HCT116 (cell line): ENCODE measurements around the gene PRELP. TPM values are rescaled to one million over a fixed set of nuclear protein-coding genes. Genes with fewer than 3 reads are reported as not detected.

Experiments
- ATAC-seq: fragments of 200-7000 bp; cut with Tn5 transposase; 2 replicates; pipeline ENCODE4 v1.9.1; 2020; ENCODE audit warnings: mild to moderate bottlenecking, moderate library complexity
- BruUV-seq: library from RNA; stranded (reverse); fragments of 400-500 nt; replicated peaks from 2 replicates; lab custom pipeline; 2021; lab: Mats Ljungman, UMichigan
- CTCF ChIA-PET: fragments of 300-600 bp; sonication (Branson Sonifier 250); formaldehyde crosslinking; loops from one replicate; lab custom pipeline; 2021; ENCODE audit warnings: antibody characterized with exemption; lab: Charles Lee
- POLR2A ChIA-PET: fragments of 300-600, 350-600 bp; sonication (Branson Sonifier 250); formaldehyde crosslinking; loops from one replicate; lab custom pipeline; 2021; ENCODE audit warnings: antibody characterized with exemption; lab: Charles Lee
- RAD21 ChIA-PET, 2 experiments: fragments of 300-600 bp; sonication (Branson Sonifier 250); formaldehyde crosslinking; loops; one replicate each; lab custom pipeline; 2023; ENCODE audit warnings: low total read pairs in 2 of 2; ENCODE audit not compliant: uncharacterized antibody in 2 of 2, unreplicated experiment in 2 of 2, low non-redundant PET in 1 of 2; lab: Charles Lee
- DNase-seq: peaks from one replicate; pipeline ENCODE4 v3.0.0-alpha.2; 2010; ENCODE audit warnings: low read depth, low spot score
- H2AFZ ChIP-seq: fragments of 200-600 bp; shearing (Covaris generic), sonication (generic); 2 replicates; pipeline ENCODE4 v1.6.1; 2017; ENCODE audit warnings: low read depth, mixed run types, mixed read lengths, antibody characterized with exemption, low read length; ENCODE audit not compliant: poor library complexity, severe bottlenecking
- H3K27ac ChIP-seq: 2 replicates; pipeline ENCODE4 v1.5.1; 2012; ENCODE audit warnings: low read depth, low read length
- H3K27me3 ChIP-seq: fragments of 200-600 bp; sonication (generic); 2 replicates; pipeline ENCODE4 v1.6.1; 2016; ENCODE audit warnings: mixed run types, low read length, mixed read lengths; ENCODE audit not compliant: insufficient read depth
- H3K36me3 ChIP-seq, 2 experiments: fragments of 200-500 bp in 1 of 2; fragments of 200-600 bp in 1 of 2; sonication (Bioruptor generic) in 1 of 2; sonication (generic) in 1 of 2; 2 replicates each; pipeline versions ENCODE4 v1.5.1 to v1.6.1; 2014 to 2016; ENCODE audit warnings: low read length in 2 of 2, inconsistent platforms in 1 of 2, mixed read lengths in 1 of 2, mixed run types in 1 of 2; ENCODE audit not compliant: insufficient read depth in 2 of 2, control insufficient read depth in 1 of 2
- H3K4me1 ChIP-seq, 2 experiments: fragments of 200-600 bp in 1 of 2; sonication (generic) in 1 of 2; 2 replicates each; pipeline versions ENCODE4 v1.5.1 to v1.6.1; 2012 to 2017; ENCODE audit warnings: low read length in 2 of 2, inconsistent platforms in 1 of 2, mild to moderate bottlenecking in 1 of 2, mixed read lengths in 1 of 2, mixed run types in 1 of 2, moderate library complexity in 1 of 2; ENCODE audit not compliant: insufficient read depth in 2 of 2, control insufficient read depth in 1 of 2
- H3K4me2 ChIP-seq: fragments of 200-600 bp; sonication (generic); 2 replicates; pipeline ENCODE4 v1.6.1; 2017; ENCODE audit warnings: mixed run types, low read length, mixed read lengths
- H3K4me3 ChIP-seq, 2 experiments: fragments of 200-600 bp in 1 of 2; sonication (generic) in 1 of 2; replicated peaks in 1 of 2; 2 replicates each; pipeline ENCODE4 v1.5.1; 2011 to 2016; ENCODE audit warnings: low read length in 2 of 2, control low read depth in 1 of 2, low read depth in 1 of 2, mild to moderate bottlenecking in 1 of 2, mixed read lengths in 1 of 2, mixed run types in 1 of 2
- H3K79me2 ChIP-seq: fragments of 200-600 bp; sonication (generic); 2 replicates; pipeline ENCODE4 v1.6.1; 2017; ENCODE audit warnings: mild to moderate bottlenecking, mixed run types, low read length, moderate library complexity, mixed read lengths; ENCODE audit not compliant: insufficient read depth
- H3K9ac ChIP-seq: fragments of 200-600 bp; sonication (generic); 2 replicates; pipeline ENCODE4 v1.6.1; 2016; ENCODE audit warnings: low read length, mixed read lengths
- H3K9me2 ChIP-seq: fragments of 200-600 bp; sonication (generic), shearing (Covaris generic); 2 replicates; pipeline ENCODE4 v1.6.1; 2017; ENCODE audit warnings: mixed run types, mild to moderate bottlenecking, moderate library complexity; ENCODE audit not compliant: insufficient read depth
- H3K9me3 ChIP-seq, 2 experiments: fragments of 200-500 bp in 1 of 2; fragments of 200-600 bp in 1 of 2; sonication (Bioruptor generic) in 1 of 2; sonication (generic) in 1 of 2; 2 replicates each; pipeline ENCODE4 v1.6.1; 2014 to 2017; ENCODE audit warnings: low read length in 2 of 2, mixed read lengths in 2 of 2, inconsistent platforms in 1 of 2, low read depth in 1 of 2, mild to moderate bottlenecking in 1 of 2, mixed run types in 1 of 2, moderate library complexity in 1 of 2; ENCODE audit not compliant: control insufficient read depth in 1 of 2, insufficient read depth in 1 of 2
- H4K20me1 ChIP-seq: fragments of 200-600 bp; sonication (generic), shearing (Covaris generic); 2 replicates; pipeline ENCODE4 v1.6.1; 2017; ENCODE audit warnings: mixed run types, mild to moderate bottlenecking, moderate library complexity; ENCODE audit not compliant: insufficient read depth
- CTCF ChIP-seq, 3 experiments: fragments of 200-600 bp in 1 of 3; sonication (generic) in 1 of 3; IDR thresholded peaks in 2 of 3; conservative IDR thresholded peaks in 1 of 3; 2 replicates each; pipeline ENCODE4 v1.5.1; 2012 to 2017; ENCODE audit warnings: low read depth in 2 of 3, low read length in 2 of 3, antibody characterized with exemption in 1 of 3, borderline replicate concordance in 1 of 3, control low read depth in 1 of 3, mild to moderate bottlenecking in 1 of 3, mixed read lengths in 1 of 3, mixed run types in 1 of 3, moderate library complexity in 1 of 3; ENCODE audit not compliant: insufficient read depth in 1 of 3
- EGR1 ChIP-seq: IDR thresholded peaks from 2 replicates; pipeline ENCODE4 v1.6.1; 2012; ENCODE audit warnings: low read depth
- EZH2 ChIP-seq: fragments of 200-600 bp; sonication (generic); IDR thresholded peaks from 2 replicates; pipeline ENCODE4 v1.6.1; 2017; ENCODE audit warnings: antibody characterized with exemption, mixed run types
- EZH2phosphoT487 ChIP-seq: fragments of 200-600 bp; IDR thresholded peaks from 2 replicates; pipeline ENCODE4 v1.6.1; 2018; ENCODE audit warnings: antibody characterized with exemption, borderline replicate concordance
- FOSL1 ChIP-seq: IDR thresholded peaks from 2 replicates; pipeline ENCODE4 v1.6.1; 2012; ENCODE audit warnings: low read depth
- POLR2A ChIP-seq: IDR thresholded peaks from 2 replicates; pipeline ENCODE4 v1.7.0; 2011; ENCODE audit warnings: borderline replicate concordance; ENCODE audit not compliant: insufficient read depth, insufficient read length; ENCODE audit errors: extremely low read depth
- POLR2AphosphoS5 ChIP-seq: IDR thresholded peaks from 2 replicates; pipeline ENCODE4 v1.6.1; 2011; ENCODE audit warnings: mild to moderate bottlenecking, low read depth, low read length, moderate library complexity
- REST ChIP-seq: IDR thresholded peaks from 2 replicates; pipeline ENCODE4 v1.6.1; 2012; ENCODE audit warnings: low read depth
- SIN3A ChIP-seq: IDR thresholded peaks from 2 replicates; pipeline ENCODE4 v1.6.1; 2012; ENCODE audit warnings: low read depth
- TCF7L2 ChIP-seq: IDR thresholded peaks from 2 replicates; pipeline ENCODE4 v1.7.0; 2011; ENCODE audit warnings: borderline replicate concordance, inconsistent platforms; ENCODE audit not compliant: insufficient read depth, insufficient read length; ENCODE audit errors: extremely low read depth
- ZFX ChIP-seq: fragments of 450-650 bp; IDR thresholded peaks from 2 replicates; pipeline ENCODE4 v1.6.1; 2017
- intact Hi-C: fragments of 100-400 bp; cut with micrococcal nuclease; formaldehyde crosslinking; loops from 2 replicates; pipeline ENCODE4 v1.10.0; 2022
- total RNA-seq: library from RNA; stranded (reverse); gene quantifications from one replicate; pipeline ENCODE4 v1.2.1, GENCODE V29; 2021; ENCODE audit not compliant: unreplicated experiment
- TF ChIP-seq, protein P1 (sequence below): IDR thresholded peaks from 2 replicates; pipeline ENCODE4 v1.6.1; 2012

PRELP gene
- total RNA-seq, 1 experiment from 2014 or later: 0.10 TPM

DNA sequence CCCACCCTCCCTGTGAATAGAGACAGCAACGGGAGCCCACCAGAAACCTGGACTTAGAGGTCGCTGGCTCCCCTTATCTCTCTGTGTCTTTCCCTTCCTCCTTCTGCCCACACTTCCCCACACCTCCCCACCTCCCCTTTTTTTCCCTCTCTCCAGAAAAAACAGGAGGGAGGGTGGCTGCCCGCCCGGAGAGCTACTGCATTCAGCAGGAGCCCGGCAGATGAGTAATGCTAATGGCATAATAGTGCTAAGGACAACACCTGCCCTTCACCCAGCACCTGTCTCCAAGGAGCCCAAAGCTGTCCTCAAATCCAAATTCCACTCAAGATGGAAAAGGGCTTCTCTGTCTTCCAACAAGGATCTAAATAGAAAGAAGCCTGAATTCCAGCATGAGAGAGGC lies 11.4 kb upstream of the PRELP start (continued):
- TF ChIP-seq REST: no peak
- no peak for TF ChIP-seq ZFX
- no peak for TF ChIP-seq POLR2A
- no peak for TF ChIP-seq EZH2phosphoT487
- TF ChIP-seq, all 23 proteins: peak for 0

DNA sequence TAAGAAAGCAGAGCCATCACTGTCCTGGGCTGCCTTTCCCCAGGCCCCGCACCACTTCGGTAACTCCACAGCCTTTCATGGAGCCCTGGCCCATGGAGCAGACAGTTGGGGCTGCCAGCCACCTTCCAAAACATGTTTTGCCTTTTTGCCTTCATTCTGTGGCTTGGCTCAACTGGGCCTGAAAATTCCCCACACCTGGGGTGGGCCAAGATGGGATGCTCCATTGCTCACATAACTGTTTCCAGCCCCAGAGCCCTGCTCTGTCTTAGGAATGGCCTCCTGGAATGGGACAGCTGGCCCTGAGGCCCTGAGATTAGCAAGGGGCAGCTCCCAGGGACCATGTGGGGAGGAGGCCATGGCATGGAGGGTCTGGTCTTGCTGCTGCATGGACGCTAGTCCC lies 10.9 kb upstream of the PRELP start:
- Histone ChIP-seq H3K27me3 (0 out of 2 replicates have a peak, but pooled peaks cover 3% of the 10 kb centered on the region), H3K4me3 (no peak overlapping the region), H3K36me3 (no peaks in the 10 kb centered on the region), H3K27ac (no peak overlapping the region), H3K9ac (no peak overlapping the region), H3K4me2 (no peak overlapping the region), H4K20me1 (no peaks in the 10 kb centered on the region), H3K9me2 (no peaks in the 10 kb centered on the region), H3K9me3 (no peaks in the 10 kb centered on the region), H3K79me2 (no peaks in the 10 kb centered on the region), H3K4me1 (no peaks in the 10 kb centered on the region), H2AFZ (no peak overlapping the region)
- no peak for DNase-seq
- ChIA-PET RAD21 (no interaction called here), POLR2A (no interaction called here), CTCF (interaction anchor here (1.5 kb wide), 1 partner anchor 12 kb away, joined by 4 read pairs; no protein-coding TSS in a partner anchor)
- intact Hi-C loops: no loop called here
- no TSS peak for BruUV-seq
- no peak for ATAC-seq
- TF ChIP-seq FOSL1 (no peak), POLR2A (no peak), EZH2 (no peak), SIN3A (no peak), POLR2AphosphoS5 (no peak), EZH2phosphoT487 (no peak), ZFX (no peak), EGR1 (no peak), CTCF (IDR thresholded peaks at IDR 0.05 in 2 of 3, conservative IDR thresholded peaks at IDR 0.05 in 1 of 3; ENCODE audit: borderline replicate concordance in 1 of 3, insufficient read depth in 1 of 3, low read depth in 2 of 3, low read length in 2 of 3) (no peak), TCF7L2 (no peak)
- TF ChIP-seq, protein P1, sequence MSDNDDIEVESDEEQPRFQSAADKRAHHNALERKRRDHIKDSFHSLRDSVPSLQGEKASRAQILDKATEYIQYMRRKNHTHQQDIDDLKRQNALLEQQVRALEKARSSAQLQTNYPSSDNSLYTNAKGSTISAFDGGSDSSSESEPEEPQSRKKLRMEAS: no peak
